Retinal pigment epithelial cell (primary cell): ENCODE data around the gene ZNF565.
A peak's percentile ranks its signal among the peaks of the same experiment; 100 is the strongest.
"Not testable (repeated sequence)": the region's sequence is repeated elsewhere in the genome, so short reads cannot be mapped to it uniquely, and the experiment has no call there.

Experiments used
- DNase-seq: peaks from one replicate; pipeline ENCODE4 v3.0.0-alpha.2; 2010; ENCODE audit warnings: low read depth
- H3K4me3 ChIP-seq: 2 replicates; pipeline ENCODE4 v1.5.1; 2011; ENCODE audit warnings: mild to moderate bottlenecking, low read length, control low read depth, moderate library complexity
- TF ChIP-seq, protein P1 (sequence below): conservative IDR thresholded peaks from 2 replicates; pipeline ENCODE4 v1.5.1; 2011; ENCODE audit warnings: low read depth, low read length, control low read depth, inconsistent platforms

Gene ZNF565

DNA sequence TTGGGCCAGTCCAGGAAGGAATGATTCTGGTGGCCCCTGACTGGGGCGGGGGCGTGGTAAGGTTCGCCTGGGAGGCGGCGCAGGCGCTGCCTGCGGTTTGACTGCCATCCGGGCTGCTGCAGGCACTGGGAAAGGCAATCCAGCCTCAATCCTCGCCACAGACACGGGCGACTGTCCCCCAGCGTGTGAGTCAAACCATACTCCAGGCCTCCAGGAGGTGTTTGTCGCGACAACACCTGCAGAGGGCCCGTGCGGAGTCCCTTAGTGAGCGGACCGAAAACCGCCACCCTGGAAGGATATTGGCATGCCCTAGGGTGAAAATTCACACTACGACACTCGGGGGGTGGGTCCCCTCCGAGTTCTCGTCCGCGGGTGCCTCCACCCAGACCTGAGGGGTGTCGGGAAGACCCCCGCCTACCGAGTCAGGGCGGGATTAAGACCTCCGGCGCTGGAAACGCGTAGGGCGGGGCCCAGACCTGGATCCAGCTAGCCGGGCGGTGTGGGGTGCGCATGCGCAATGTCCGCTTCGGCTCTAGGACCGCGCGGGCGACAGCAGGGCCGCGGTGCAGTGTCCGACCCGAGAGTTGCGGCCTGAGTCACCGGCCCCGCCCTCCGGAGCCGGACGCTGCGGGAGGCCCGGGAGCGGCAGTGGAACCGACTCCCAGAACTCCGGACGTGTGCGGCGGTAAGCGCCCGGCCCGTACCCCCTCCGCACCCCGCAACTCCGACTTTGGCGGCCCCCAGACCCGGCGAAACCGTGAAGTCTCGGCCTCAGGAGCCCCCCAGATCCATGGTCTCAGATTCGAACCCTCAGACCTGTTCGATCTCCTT is 74.8 kb downstream of the ZNF565 start, which contains the start of gene CAPNS1:
TSS of gene CAPNS1 (plus strand) at position 594 of the 831 bp plus-strand sequence. CDS start 946 bp downstream, outside the sequence.
- TF ChIP-seq, protein P1, sequence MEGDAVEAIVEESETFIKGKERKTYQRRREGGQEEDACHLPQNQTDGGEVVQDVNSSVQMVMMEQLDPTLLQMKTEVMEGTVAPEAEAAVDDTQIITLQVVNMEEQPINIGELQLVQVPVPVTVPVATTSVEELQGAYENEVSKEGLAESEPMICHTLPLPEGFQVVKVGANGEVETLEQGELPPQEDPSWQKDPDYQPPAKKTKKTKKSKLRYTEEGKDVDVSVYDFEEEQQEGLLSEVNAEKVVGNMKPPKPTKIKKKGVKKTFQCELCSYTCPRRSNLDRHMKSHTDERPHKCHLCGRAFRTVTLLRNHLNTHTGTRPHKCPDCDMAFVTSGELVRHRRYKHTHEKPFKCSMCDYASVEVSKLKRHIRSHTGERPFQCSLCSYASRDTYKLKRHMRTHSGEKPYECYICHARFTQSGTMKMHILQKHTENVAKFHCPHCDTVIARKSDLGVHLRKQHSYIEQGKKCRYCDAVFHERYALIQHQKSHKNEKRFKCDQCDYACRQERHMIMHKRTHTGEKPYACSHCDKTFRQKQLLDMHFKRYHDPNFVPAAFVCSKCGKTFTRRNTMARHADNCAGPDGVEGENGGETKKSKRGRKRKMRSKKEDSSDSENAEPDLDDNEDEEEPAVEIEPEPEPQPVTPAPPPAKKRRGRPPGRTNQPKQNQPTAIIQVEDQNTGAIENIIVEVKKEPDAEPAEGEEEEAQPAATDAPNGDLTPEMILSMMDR: peak; percentile 12
- DNase-seq: peak; percentile 79
- peak within 1 kb of the TSS; percentile 99 for H3K4me3 ChIP-seq

DNA sequence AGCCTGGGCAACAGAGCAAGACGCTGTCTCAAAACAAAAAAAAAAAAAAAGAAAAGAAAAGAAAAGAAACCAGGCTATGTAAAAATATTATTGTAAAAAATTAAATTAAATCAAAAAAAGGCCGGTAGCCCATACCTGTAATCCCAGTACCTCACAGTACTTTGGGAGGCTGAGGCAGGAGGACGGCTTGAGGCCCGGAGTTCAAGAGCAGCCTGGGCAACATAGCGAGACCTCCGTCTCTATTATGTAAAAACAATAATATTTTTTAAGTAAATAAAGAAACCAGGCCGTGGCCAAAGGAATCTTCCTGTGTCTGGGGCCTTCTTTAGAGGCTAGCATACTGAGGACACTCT is 75.4 kb downstream of the ZNF565 start:
- no peak for DNase-seq
- peak overlapping the region; percentile 99 for H3K4me3 ChIP-seq
- TF ChIP-seq, protein P1: no peak

GRCh38 chr19:36136964-36137686 is 77.3 kb downstream of the ZNF565 start:
- DNase-seq: peak; percentile 84
- no peak overlapping the region for H3K4me3 ChIP-seq
- TF ChIP-seq, protein P1: no peak

DNA sequence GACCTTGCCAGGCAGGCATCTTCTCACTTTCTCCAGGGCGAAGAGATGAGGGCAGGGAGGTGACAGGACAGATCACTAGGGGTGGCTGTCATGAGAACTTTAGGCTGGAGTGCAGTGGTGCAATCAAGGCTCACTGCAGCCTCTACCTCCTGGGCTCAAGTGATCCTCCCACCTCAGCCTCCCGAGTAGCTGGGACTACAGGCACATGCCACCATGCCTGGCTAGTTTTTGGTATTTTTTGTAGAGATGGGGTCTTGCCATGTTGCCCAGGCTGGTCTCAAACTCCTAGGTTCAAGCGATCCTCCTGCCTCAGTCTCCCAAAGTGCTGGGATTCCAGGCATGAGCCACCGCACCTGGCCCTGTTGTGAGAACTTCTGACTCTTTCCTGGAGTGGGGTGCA is 79.6 kb downstream of the ZNF565 start:
- not testable (repeated sequence) for H3K4me3 ChIP-seq

More for the DNA sequence above, 79.6 kb downstream of the ZNF565 start:
- not testable (repeated sequence) for DNase-seq
